Measurements from ENCODE around the gene MYCN.

DNA sequence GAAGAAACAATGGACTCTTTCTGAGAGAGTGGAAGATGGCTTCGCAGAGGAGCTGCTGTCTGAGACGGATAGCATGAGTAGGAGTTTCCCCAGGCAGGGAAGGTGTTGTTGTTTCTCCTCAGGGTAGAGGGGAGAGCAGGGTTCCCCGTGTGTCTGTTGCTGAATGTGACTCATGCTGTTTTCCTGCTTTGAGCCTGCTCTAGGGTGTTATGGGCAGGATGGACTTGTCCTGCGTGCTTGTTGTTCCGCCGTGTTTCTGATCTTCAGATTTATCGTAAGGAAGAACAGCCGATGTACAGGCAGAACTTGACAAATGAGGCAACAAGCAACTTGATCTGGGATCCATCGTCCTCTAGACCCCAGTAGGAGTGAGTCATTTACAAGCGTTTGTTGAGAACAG is 19.7 kb upstream of the MYCN start:
- TF ChIP-seq, protein P1, sequence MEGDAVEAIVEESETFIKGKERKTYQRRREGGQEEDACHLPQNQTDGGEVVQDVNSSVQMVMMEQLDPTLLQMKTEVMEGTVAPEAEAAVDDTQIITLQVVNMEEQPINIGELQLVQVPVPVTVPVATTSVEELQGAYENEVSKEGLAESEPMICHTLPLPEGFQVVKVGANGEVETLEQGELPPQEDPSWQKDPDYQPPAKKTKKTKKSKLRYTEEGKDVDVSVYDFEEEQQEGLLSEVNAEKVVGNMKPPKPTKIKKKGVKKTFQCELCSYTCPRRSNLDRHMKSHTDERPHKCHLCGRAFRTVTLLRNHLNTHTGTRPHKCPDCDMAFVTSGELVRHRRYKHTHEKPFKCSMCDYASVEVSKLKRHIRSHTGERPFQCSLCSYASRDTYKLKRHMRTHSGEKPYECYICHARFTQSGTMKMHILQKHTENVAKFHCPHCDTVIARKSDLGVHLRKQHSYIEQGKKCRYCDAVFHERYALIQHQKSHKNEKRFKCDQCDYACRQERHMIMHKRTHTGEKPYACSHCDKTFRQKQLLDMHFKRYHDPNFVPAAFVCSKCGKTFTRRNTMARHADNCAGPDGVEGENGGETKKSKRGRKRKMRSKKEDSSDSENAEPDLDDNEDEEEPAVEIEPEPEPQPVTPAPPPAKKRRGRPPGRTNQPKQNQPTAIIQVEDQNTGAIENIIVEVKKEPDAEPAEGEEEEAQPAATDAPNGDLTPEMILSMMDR (IDR thresholded peaks at IDR 0.05): no peak
- no peak for TF ChIP-seq POLR2A (IDR thresholded peaks at IDR 0.05)

All from esophagus squamous epithelium (tissue), 4 donors.